WTC11 (cell line): ENCODE results near the gene LRP10. TPM values are rescaled to one million over a fixed set of nuclear protein-coding genes. Genes with fewer than 3 reads are reported as not detected.

ENCODE experiments used
- ATAC-seq: fragments of 200-7000 bp; cut with Tn5 transposase; 2 replicates; pipeline ENCODE4 v1.10.0; 2021; ENCODE audit warnings: mild to moderate bottlenecking, moderate library complexity
- CTCF ChIA-PET: fragments of 300-600 bp; sonication (Branson Sonifier 250); formaldehyde crosslinking; loops from one replicate; lab custom pipeline; 2021; ENCODE audit warnings: antibody characterized with exemption; lab: Charles Lee
- POLR2A ChIA-PET: fragments of 350-600 bp; sonication (Branson Sonifier 250); formaldehyde crosslinking; loops from one replicate; lab custom pipeline; 2021; ENCODE audit warnings: antibody characterized with exemption; lab: Charles Lee
- DNase-seq: peaks from one replicate; pipeline ENCODE4 v3.0.0; 2021; ENCODE audit warnings: low spot score
- H3K27ac Mint-ChIP-seq: 2 replicates; pipeline ENCODE4 v1.8.0; 2021; ENCODE audit warnings: mixed read lengths
- H3K27me3 Mint-ChIP-seq: 2 replicates; pipeline ENCODE4 v1.8.0; 2021; ENCODE audit warnings: low read depth, mild to moderate bottlenecking, moderate library complexity, mixed read lengths
- H3K36me3 Mint-ChIP-seq: 2 replicates; pipeline ENCODE4 v1.8.0; 2021; ENCODE audit warnings: mixed read lengths
- H3K4me1 Mint-ChIP-seq: 2 replicates; pipeline ENCODE4 v1.8.0; 2022; ENCODE audit warnings: mixed read lengths
- H3K4me3 Mint-ChIP-seq: 2 replicates; pipeline ENCODE4 v1.8.0; 2021; ENCODE audit warnings: mild to moderate bottlenecking, moderate library complexity, mixed read lengths
- H3K9me3 Mint-ChIP-seq: 2 replicates; pipeline ENCODE4 v1.8.0; 2021; ENCODE audit warnings: mixed read lengths
- FOXK1 ChIP-seq: sonication (generic); formaldehyde crosslinking; IDR thresholded peaks from 2 replicates; pipeline ENCODE4 v1.8.0; 2022; ENCODE audit warnings: mild to moderate bottlenecking, moderate library complexity, missing genetic modification reagents
- GRHL2 ChIP-seq: fragments of 250-450 bp; sonication (Bioruptor Pico); IDR thresholded peaks from 2 replicates; pipeline ENCODE4 v1.8.0; 2022; ENCODE audit warnings: mild to moderate bottlenecking, moderate library complexity; ENCODE audit not compliant: insufficient replicate concordance, severe bottlenecking
- JAZF1 ChIP-seq: fragments of 250-450 bp; sonication (Bioruptor Pico); IDR thresholded peaks from 2 replicates; pipeline ENCODE4 v1.9.0; 2021; ENCODE audit warnings: moderate library complexity, mild to moderate bottlenecking, inconsistent platforms
- MXD4 ChIP-seq: fragments of 250-450 bp; sonication (Bioruptor Pico); IDR thresholded peaks from 2 replicates; pipeline ENCODE4 v1.8.0; 2021; ENCODE audit warnings: mild to moderate bottlenecking, moderate library complexity, borderline replicate concordance
- MYBL2 ChIP-seq: sonication (generic); formaldehyde crosslinking; IDR thresholded peaks from 2 replicates; pipeline ENCODE4 v1.8.1; 2023; ENCODE audit warnings: mild to moderate bottlenecking, moderate library complexity, missing genetic modification reagents
- NFATC4 ChIP-seq: fragments of 250-450 bp; sonication (Bioruptor Pico); IDR thresholded peaks from 2 replicates; pipeline ENCODE4 v1.9.0; 2021; ENCODE audit warnings: mild to moderate bottlenecking
- NFYB ChIP-seq: sonication (generic); formaldehyde crosslinking; conservative IDR thresholded peaks from 2 replicates; pipeline ENCODE4 v1.8.0; 2022; ENCODE audit warnings: low read depth, missing genetic modification reagents
- NR1H2 ChIP-seq: sonication (generic); formaldehyde crosslinking; IDR thresholded peaks from 2 replicates; pipeline ENCODE4 v1.9.0; 2021; ENCODE audit warnings: mild to moderate bottlenecking, moderate library complexity, missing genetic modification reagents
- NR2C2 ChIP-seq: sonication (generic); formaldehyde crosslinking; IDR thresholded peaks from 2 replicates; pipeline ENCODE4 v1.8.0; 2022; ENCODE audit warnings: mild to moderate bottlenecking, missing genetic modification reagents
- NR3C1 ChIP-seq: sonication (generic); formaldehyde crosslinking; conservative IDR thresholded peaks from 2 replicates; pipeline ENCODE4 v1.8.1; 2023; ENCODE audit warnings: low read depth, mild to moderate bottlenecking, missing genetic modification reagents
- OVOL2 ChIP-seq: fragments of 250-450 bp; sonication (Bioruptor Pico); IDR thresholded peaks from 2 replicates; pipeline ENCODE4 v1.9.0; 2021; ENCODE audit warnings: mild to moderate bottlenecking, borderline replicate concordance
- SOX15 ChIP-seq: fragments of 250-450 bp; sonication (Bioruptor Pico); IDR thresholded peaks from 2 replicates; pipeline ENCODE4 v1.9.0; 2021; ENCODE audit warnings: mild to moderate bottlenecking
- TEAD1 ChIP-seq: sonication (generic); formaldehyde crosslinking; IDR thresholded peaks from 2 replicates; pipeline ENCODE4 v1.8.0; 2022; ENCODE audit warnings: mild to moderate bottlenecking, missing genetic modification reagents
- ZNF121 ChIP-seq: sonication (generic); formaldehyde crosslinking; IDR thresholded peaks from 2 replicates; pipeline ENCODE4 v1.8.0; 2023; ENCODE audit warnings: missing genetic modification reagents
- ZNF138 ChIP-seq: sonication (generic); formaldehyde crosslinking; conservative IDR thresholded peaks from 2 replicates; pipeline ENCODE4 v1.8.1; 2022; ENCODE audit warnings: mild to moderate bottlenecking, moderate library complexity, missing genetic modification reagents
- ZNF396 ChIP-seq: fragments of 250-450 bp; sonication (Bioruptor Pico); IDR thresholded peaks from 2 replicates; pipeline ENCODE4 v1.8.0; 2021; ENCODE audit warnings: mild to moderate bottlenecking, moderate library complexity, borderline replicate concordance
- ZNF671 ChIP-seq: fragments of 250-450 bp; sonication (Bioruptor Pico); IDR thresholded peaks from 2 replicates; pipeline ENCODE4 v1.8.0; 2021; ENCODE audit warnings: mild to moderate bottlenecking
- total RNA-seq: library from RNA; stranded (reverse); gene quantifications from 3 replicates; pipeline ENCODE4 v1.2.3, GENCODE V29; 2021
- TF ChIP-seq, protein P1 (sequence below): fragments of 250-450 bp; sonication (Bioruptor Pico); IDR thresholded peaks from 2 replicates; pipeline ENCODE4 v1.9.0; 2021; ENCODE audit warnings: mild to moderate bottlenecking
- TF ChIP-seq, protein P2 (sequence below): sonication (generic); formaldehyde crosslinking; IDR thresholded peaks from 2 replicates; pipeline ENCODE4 v1.8.1; 2023; ENCODE audit warnings: mild to moderate bottlenecking, missing genetic modification reagents, borderline replicate concordance
- TF ChIP-seq, protein P3 (sequence below): sonication (generic); formaldehyde crosslinking; IDR thresholded peaks from 2 replicates; pipeline ENCODE4 v1.8.1; 2023; ENCODE audit warnings: mild to moderate bottlenecking, moderate library complexity, missing genetic modification reagents
- TF ChIP-seq, protein P4 (sequence below): sonication (generic); formaldehyde crosslinking; IDR thresholded peaks from 2 replicates; pipeline ENCODE4 v1.8.1; 2022; ENCODE audit warnings: low read depth, mild to moderate bottlenecking, moderate library complexity, missing genetic modification reagents, borderline replicate concordance
- TF ChIP-seq, protein P5 (sequence below): sonication (generic); formaldehyde crosslinking; IDR thresholded peaks from 2 replicates; pipeline ENCODE4 v1.8.1; 2022; ENCODE audit warnings: low read depth, missing genetic modification reagents, borderline replicate concordance
- TF ChIP-seq, protein P6 (sequence below): fragments of 250-450 bp; sonication (Bioruptor Pico); IDR thresholded peaks from 2 replicates; pipeline ENCODE4 v1.8.0; 2021; ENCODE audit warnings: mild to moderate bottlenecking
- TF ChIP-seq, protein P7 (sequence below): sonication (generic); formaldehyde crosslinking; IDR thresholded peaks from 2 replicates; pipeline ENCODE4 v1.8.0; 2022; ENCODE audit warnings: mild to moderate bottlenecking, missing genetic modification reagents

LRP10 gene
- total RNA-seq, 1 experiment from 2014 or later = 24.0 TPM

DNA sequence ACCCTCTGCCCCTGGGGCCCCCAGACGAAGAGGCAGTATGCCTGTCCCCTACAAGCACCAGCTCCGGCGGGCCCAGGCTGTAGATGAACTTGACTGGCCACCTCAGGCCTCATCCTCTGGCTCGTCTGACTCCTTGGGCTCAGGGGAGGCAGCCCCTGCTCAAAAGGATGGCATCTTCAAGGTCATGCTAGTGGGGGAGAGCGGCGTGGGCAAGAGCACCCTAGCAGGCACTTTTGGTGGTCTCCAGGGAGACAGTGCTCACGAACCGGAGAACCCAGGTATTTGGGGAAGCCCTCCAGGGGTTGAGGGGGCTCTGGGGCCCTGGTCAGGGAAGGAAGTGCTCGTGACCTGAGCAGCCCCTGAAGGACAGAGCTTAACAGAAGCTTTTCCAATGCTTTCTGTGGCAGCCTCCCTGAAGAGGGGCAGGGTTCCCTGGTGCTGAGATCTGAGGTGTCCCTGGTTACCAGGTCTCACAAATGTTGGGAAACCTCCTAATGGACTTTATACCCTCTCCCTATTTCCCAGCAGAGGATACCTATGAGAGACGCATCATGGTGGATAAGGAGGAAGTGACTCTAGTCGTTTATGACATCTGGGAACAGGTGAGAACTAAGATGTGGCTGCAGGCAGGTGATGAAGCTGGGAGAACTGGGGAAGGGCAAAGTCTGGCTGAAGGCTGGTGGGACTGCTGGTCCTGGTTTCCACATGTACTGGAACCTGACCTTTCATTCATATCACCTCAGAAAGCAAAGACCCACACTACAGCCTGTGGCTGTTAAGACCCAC lies 13.4 kb downstream of the LRP10 start:
- peak overlapping the region; percentile 1; the same call in 1 of the 2 replicates for H3K4me3 Mint-ChIP-seq
- ATAC-seq = no peak
- H3K9me3 Mint-ChIP-seq = no peaks in the 10 kb centered on the region
- DNase-seq = no peak
- peaks cover 45% of the 10 kb centered on the region for H3K4me1 Mint-ChIP-seq
- H3K27me3 Mint-ChIP-seq = peaks cover 26% of the 10 kb centered on the region
- TF ChIP-seq ZNF396 = no peak
- no peak for TF ChIP-seq NFYB (CRISPR knock-in tag)
- TF ChIP-seq MYBL2 (CRISPR knock-in tag) = no peak
- TF ChIP-seq, protein P1, sequence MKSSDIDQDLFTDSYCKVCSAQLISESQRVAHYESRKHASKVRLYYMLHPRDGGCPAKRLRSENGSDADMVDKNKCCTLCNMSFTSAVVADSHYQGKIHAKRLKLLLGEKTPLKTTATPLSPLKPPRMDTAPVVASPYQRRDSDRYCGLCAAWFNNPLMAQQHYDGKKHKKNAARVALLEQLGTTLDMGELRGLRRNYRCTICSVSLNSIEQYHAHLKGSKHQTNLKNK = no peak
- TF ChIP-seq NR2C2 (CRISPR knock-in tag) = no peak
- no peak for TF ChIP-seq JAZF1
- TF ChIP-seq TEAD1 (CRISPR knock-in tag) = no peak
- TF ChIP-seq MXD4 (CRISPR knock-in tag) = no peak
- TF ChIP-seq GRHL2 (CRISPR knock-in tag) = no peak
- TF ChIP-seq OVOL2 (CRISPR knock-in tag) = no peak
- TF ChIP-seq, protein P2, sequence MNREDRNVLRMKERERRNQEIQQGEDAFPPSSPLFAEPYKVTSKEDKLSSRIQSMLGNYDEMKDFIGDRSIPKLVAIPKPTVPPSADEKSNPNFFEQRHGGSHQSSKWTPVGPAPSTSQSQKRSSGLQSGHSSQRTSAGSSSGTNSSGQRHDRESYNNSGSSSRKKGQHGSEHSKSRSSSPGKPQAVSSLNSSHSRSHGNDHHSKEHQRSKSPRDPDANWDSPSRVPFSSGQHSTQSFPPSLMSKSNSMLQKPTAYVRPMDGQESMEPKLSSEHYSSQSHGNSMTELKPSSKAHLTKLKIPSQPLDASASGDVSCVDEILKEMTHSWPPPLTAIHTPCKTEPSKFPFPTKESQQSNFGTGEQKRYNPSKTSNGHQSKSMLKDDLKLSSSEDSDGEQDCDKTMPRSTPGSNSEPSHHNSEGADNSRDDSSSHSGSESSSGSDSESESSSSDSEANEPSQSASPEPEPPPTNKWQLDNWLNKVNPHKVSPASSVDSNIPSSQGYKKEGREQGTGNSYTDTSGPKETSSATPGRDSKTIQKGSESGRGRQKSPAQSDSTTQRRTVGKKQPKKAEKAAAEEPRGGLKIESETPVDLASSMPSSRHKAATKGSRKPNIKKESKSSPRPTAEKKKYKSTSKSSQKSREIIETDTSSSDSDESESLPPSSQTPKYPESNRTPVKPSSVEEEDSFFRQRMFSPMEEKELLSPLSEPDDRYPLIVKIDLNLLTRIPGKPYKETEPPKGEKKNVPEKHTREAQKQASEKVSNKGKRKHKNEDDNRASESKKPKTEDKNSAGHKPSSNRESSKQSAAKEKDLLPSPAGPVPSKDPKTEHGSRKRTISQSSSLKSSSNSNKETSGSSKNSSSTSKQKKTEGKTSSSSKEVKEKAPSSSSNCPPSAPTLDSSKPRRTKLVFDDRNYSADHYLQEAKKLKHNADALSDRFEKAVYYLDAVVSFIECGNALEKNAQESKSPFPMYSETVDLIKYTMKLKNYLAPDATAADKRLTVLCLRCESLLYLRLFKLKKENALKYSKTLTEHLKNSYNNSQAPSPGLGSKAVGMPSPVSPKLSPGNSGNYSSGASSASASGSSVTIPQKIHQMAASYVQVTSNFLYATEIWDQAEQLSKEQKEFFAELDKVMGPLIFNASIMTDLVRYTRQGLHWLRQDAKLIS (CRISPR knock-in tag) = no peak
- TF ChIP-seq, protein P3, sequence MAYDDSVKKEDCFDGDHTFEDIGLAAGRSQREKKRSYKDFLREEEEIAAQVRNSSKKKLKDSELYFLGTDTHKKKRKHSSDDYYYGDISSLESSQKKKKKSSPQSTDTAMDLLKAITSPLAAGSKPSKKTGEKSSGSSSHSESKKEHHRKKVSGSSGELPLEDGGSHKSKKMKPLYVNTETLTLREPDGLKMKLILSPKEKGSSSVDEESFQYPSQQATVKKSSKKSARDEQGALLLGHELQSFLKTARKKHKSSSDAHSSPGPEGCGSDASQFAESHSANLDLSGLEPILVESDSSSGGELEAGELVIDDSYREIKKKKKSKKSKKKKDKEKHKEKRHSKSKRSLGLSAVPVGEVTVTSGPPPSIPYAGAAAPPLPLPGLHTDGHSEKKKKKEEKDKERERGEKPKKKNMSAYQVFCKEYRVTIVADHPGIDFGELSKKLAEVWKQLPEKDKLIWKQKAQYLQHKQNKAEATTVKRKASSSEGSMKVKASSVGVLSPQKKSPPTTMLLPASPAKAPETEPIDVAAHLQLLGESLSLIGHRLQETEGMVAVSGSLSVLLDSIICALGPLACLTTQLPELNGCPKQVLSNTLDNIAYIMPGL (CRISPR knock-in tag) = no peak
- no peak for TF ChIP-seq NR1H2
- TF ChIP-seq ZNF671 (CRISPR knock-in tag) = no peak
- no peak for TF ChIP-seq NR3C1 (CRISPR knock-in tag)
- POLR2A ChIA-PET = interaction anchor here (1.1 to 1.6 kb wide), 2 partner anchors 11 to 35 kb away, joined by 3 to 4 read pairs; no protein-coding TSS in a partner anchor
- no peak overlapping the region for H3K27ac Mint-ChIP-seq
- CTCF ChIA-PET = interaction anchor here (1.4 to 5.1 kb wide), 6 partner anchors 13 to 314 kb away, joined by 3 to 57 read pairs (median 14); partner anchors contain the start of gene LRP10
- no peaks in the 10 kb centered on the region for H3K36me3 Mint-ChIP-seq

DNA sequence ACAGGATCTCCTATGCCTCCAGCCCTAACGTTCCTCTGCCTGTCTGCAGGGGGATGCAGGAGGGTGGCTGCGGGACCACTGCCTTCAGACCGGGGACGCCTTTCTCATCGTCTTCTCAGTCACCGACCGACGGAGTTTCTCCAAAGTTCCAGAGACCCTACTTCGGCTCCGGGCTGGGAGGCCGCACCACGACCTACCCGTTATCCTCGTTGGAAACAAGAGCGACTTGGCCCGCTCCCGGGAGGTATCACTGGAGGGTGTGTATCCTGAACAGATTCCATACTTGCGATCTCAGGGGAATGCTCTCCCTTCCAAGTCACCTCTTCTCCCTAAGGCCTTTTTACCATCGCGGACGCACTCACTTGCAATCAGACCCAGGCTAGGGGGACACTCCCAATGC lies 14.4 kb downstream of the LRP10 start:
- ATAC-seq = no peak
- no peak for DNase-seq
- ChIA-PET CTCF (interaction anchor here (0.7 to 2.4 kb wide), 16 partner anchors 10 to 329 kb away, joined by 3 to 17 read pairs (median 4); partner anchors contain the start of genes DAD1 and LRP10), POLR2A (interaction anchor here (0.7 to 2.0 kb wide), 7 partner anchors 14 to 92 kb away, joined by 3 to 13 read pairs (median 4); partner anchors contain the start of gene MMP14)
- Mint-ChIP-seq H3K9me3 (no peaks in the 10 kb centered on the region), H3K27ac (peak overlapping the region; percentile 60), H3K4me3 (peak overlapping the region; percentile 88), H3K4me1 (peaks cover 45% of the 10 kb centered on the region), H3K27me3 (peaks cover 30% of the 10 kb centered on the region), H3K36me3 (no peaks in the 10 kb centered on the region)
- TF ChIP-seq NFATC4 (CRISPR knock-in tag) (no peak), ZNF121 (CRISPR knock-in tag) (no peak), FOXK1 (CRISPR knock-in tag) (no peak), NFYB (CRISPR knock-in tag) (no peak), SOX15 (no peak), ZNF138 (CRISPR knock-in tag) (no peak)
- TF ChIP-seq, protein P4, sequence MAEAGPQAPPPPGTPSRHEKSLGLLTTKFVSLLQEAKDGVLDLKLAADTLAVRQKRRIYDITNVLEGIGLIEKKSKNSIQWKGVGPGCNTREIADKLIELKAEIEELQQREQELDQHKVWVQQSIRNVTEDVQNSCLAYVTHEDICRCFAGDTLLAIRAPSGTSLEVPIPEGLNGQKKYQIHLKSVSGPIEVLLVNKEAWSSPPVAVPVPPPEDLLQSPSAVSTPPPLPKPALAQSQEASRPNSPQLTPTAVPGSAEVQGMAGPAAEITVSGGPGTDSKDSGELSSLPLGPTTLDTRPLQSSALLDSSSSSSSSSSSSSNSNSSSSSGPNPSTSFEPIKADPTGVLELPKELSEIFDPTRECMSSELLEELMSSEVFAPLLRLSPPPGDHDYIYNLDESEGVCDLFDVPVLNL (CRISPR knock-in tag) = no peak
- TF ChIP-seq, protein P5, sequence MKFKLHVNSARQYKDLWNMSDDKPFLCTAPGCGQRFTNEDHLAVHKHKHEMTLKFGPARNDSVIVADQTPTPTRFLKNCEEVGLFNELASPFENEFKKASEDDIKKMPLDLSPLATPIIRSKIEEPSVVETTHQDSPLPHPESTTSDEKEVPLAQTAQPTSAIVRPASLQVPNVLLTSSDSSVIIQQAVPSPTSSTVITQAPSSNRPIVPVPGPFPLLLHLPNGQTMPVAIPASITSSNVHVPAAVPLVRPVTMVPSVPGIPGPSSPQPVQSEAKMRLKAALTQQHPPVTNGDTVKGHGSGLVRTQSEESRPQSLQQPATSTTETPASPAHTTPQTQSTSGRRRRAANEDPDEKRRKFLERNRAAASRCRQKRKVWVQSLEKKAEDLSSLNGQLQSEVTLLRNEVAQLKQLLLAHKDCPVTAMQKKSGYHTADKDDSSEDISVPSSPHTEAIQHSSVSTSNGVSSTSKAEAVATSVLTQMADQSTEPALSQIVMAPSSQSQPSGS (CRISPR knock-in tag) = no peak
- TF ChIP-seq, protein P6, sequence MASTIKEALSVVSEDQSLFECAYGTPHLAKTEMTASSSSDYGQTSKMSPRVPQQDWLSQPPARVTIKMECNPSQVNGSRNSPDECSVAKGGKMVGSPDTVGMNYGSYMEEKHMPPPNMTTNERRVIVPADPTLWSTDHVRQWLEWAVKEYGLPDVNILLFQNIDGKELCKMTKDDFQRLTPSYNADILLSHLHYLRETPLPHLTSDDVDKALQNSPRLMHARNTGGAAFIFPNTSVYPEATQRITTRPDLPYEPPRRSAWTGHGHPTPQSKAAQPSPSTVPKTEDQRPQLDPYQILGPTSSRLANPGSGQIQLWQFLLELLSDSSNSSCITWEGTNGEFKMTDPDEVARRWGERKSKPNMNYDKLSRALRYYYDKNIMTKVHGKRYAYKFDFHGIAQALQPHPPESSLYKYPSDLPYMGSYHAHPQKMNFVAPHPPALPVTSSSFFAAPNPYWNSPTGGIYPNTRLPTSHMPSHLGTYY (CRISPR knock-in tag) = no peak
- TF ChIP-seq, protein P7, sequence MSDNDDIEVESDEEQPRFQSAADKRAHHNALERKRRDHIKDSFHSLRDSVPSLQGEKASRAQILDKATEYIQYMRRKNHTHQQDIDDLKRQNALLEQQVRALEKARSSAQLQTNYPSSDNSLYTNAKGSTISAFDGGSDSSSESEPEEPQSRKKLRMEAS (CRISPR knock-in tag) = no peak
